A375 (cell line): Measurements from ENCODE around the gene ZNF716. TPM values are rescaled to one million over a fixed set of nuclear protein-coding genes. Genes with fewer than 3 reads are reported as not detected.

ENCODE experiments used
- small RNA-seq: library from RNA; depleted of rRNA; stranded (forward); fragments of <200 nt; gene quantifications from one replicate; pipeline ENCODE3, GENCODE V24; 2014
- total RNA-seq: library from RNA; depleted of rRNA; stranded (reverse); fragments of >200 nt; shearing (Covaris generic); gene quantifications from 2 replicates; pipeline ENCODE4 v1.2.3, GENCODE V29; 2014; rRNA removed

The ZNF716 gene
- total RNA-seq, result 0.04 and 0.21 TPM in 2 replicates

GRCh38 chr7:57449904-57450303 lies at the start of gene ZNF716:
Gene ZNF716 (plus strand): TSS chr7:57450177. CDS start chr7:57450289, 112 bp downstream.

Small RNA genes within 50 kb of the gene (small RNA-seq; reads per million reads assigned to genes)
- not detected for gene MIR3147
